IMR-90 (cell line): Measurements from ENCODE around the gene SLC4A7. TPM values are rescaled to one million over a fixed set of nuclear protein-coding genes. Genes with fewer than 3 reads are reported as not detected.

Experiments
- ATAC-seq: fragments of 200-7000 bp; cut with Tn5 transposase; 2 replicates; pipeline ENCODE4 v1.9.1; 2020; ENCODE audit warnings: low read depth, mild to moderate bottlenecking, moderate library complexity
- BruUV-seq: library from RNA; stranded (reverse); fragments of 400-500 nt; replicated peaks from 2 replicates; lab custom pipeline; 2021; lab: Mats Ljungman, UMichigan
- CTCF ChIA-PET: fragments of 300-600 bp; formaldehyde crosslinking; extraction: SDS; loops from one replicate; lab custom pipeline; 2021; ENCODE audit warnings: antibody characterized with exemption; lab: Yijun Ruan, JAX
- POLR2A ChIA-PET: fragments of 300-600 bp; sonication (Branson Sonifier 250); formaldehyde crosslinking; loops from one replicate; lab custom pipeline; 2022; ENCODE audit warnings: antibody characterized with exemption; ENCODE audit not compliant: unreplicated experiment; lab: Charles Lee
- DNase-seq: peaks from one replicate; pipeline ENCODE4 v3.0.0; 2013
- H2AFZ ChIP-seq: replicated peaks from 2 replicates; pipeline ENCODE3; 2013; ENCODE audit warnings: low read length, mild to moderate bottlenecking; ENCODE audit not compliant: poor library complexity
- H2AK5ac ChIP-seq: 2 replicates; pipeline ENCODE4 v1.6.1; 2013; ENCODE audit warnings: low read depth, low read length, inconsistent platforms
- H2AK9ac ChIP-seq: replicated peaks from 2 replicates; pipeline ENCODE3; 2013; ENCODE audit warnings: mild to moderate bottlenecking, low read depth, low read length, moderate library complexity; ENCODE audit not compliant: poor library complexity
- H2BK120ac ChIP-seq: 2 replicates; pipeline ENCODE4 v1.6.1; 2013; ENCODE audit warnings: low read depth, low read length, inconsistent platforms
- H2BK15ac ChIP-seq: 3 replicates; pipeline ENCODE4 v1.6.1; 2013; ENCODE audit warnings: low read depth, low read length, inconsistent platforms
- H2BK20ac ChIP-seq: 2 replicates; pipeline ENCODE4 v1.6.1; 2013; ENCODE audit warnings: low read depth, mild to moderate bottlenecking, inconsistent platforms, low read length, moderate library complexity
- H2BK5ac ChIP-seq: 2 replicates; pipeline ENCODE4 v1.6.1; 2013; ENCODE audit warnings: mild to moderate bottlenecking, low read depth, low read length, inconsistent platforms; ENCODE audit not compliant: poor library complexity, severe bottlenecking
- H3K14ac ChIP-seq: replicated peaks from 2 replicates; pipeline ENCODE4 v1.6.1; 2013; ENCODE audit warnings: low read depth, low read length, inconsistent platforms
- H3K18ac ChIP-seq: 2 replicates; pipeline ENCODE4 v1.6.1; 2013; ENCODE audit warnings: low read depth, low read length, control low read depth
- H3K23ac ChIP-seq: 2 replicates; pipeline ENCODE4 v1.6.1; 2013; ENCODE audit warnings: low read depth, low read length, inconsistent platforms
- H3K27ac ChIP-seq: 2 replicates; pipeline ENCODE4 v1.5.1; 2013; ENCODE audit warnings: mild to moderate bottlenecking, control low read depth, low read length; ENCODE audit not compliant: insufficient read depth
- H3K27me3 ChIP-seq: 2 replicates; pipeline ENCODE4 v1.6.1; 2013; ENCODE audit warnings: low read length; ENCODE audit not compliant: control insufficient read depth, insufficient read depth
- H3K36me3 ChIP-seq: 2 replicates; pipeline ENCODE4 v1.6.1; 2013; ENCODE audit warnings: low read length, mixed read lengths; ENCODE audit not compliant: control insufficient read depth, insufficient read depth
- H3K4ac ChIP-seq: 2 replicates; pipeline ENCODE4 v1.6.1; 2013; ENCODE audit warnings: low read depth, low read length, inconsistent platforms
- H3K4me1 ChIP-seq: 2 replicates; pipeline ENCODE4 v1.6.1; 2013; ENCODE audit warnings: low read length, mixed read lengths; ENCODE audit not compliant: control insufficient read depth, insufficient read depth
- H3K4me2 ChIP-seq: 2 replicates; pipeline ENCODE4 v1.6.1; 2013; ENCODE audit warnings: low read depth, mild to moderate bottlenecking, control low read depth, low read length, moderate library complexity
- H3K4me3 ChIP-seq: 2 replicates; pipeline ENCODE4 v1.5.1; 2013; ENCODE audit warnings: low read depth, mild to moderate bottlenecking, control low read depth, low read length, moderate library complexity; ENCODE audit not compliant: insufficient read depth
- H3K56ac ChIP-seq: 2 replicates; pipeline ENCODE4 v1.6.1; 2013; ENCODE audit warnings: low read length, inconsistent platforms; ENCODE audit not compliant: insufficient read depth; ENCODE audit errors: extremely low read depth
- H3K79me1 ChIP-seq, 2 experiments: 2 replicates each; pipeline ENCODE4 v1.6.1; 2013; ENCODE audit warnings: low read length in 2 of 2, inconsistent platforms in 1 of 2, low read depth in 1 of 2
- H3K9ac ChIP-seq: 2 replicates; pipeline ENCODE4 v1.6.1; 2013; ENCODE audit warnings: low read depth, low read length, control low read depth
- H3K9me1 ChIP-seq: 2 replicates; pipeline ENCODE4 v1.6.1; 2013; ENCODE audit warnings: low read length, inconsistent platforms; ENCODE audit not compliant: insufficient read depth
- H3K9me3 ChIP-seq: 2 replicates; pipeline ENCODE4 v1.6.1; 2013; ENCODE audit warnings: low read length; ENCODE audit not compliant: control insufficient read depth, insufficient read depth
- H4K20me1 ChIP-seq: 2 replicates; pipeline ENCODE4 v1.6.1; 2013; ENCODE audit warnings: low read length, inconsistent platforms; ENCODE audit not compliant: insufficient read depth
- H4K5ac ChIP-seq: 2 replicates; pipeline ENCODE4 v1.6.1; 2013; ENCODE audit warnings: mild to moderate bottlenecking, low read depth, low read length, control low read depth
- H4K8ac ChIP-seq, 2 experiments: 2 replicates each; pipeline ENCODE4 v1.6.1; 2013; ENCODE audit warnings: low read depth in 2 of 2, low read length in 2 of 2, control low read depth in 1 of 2, inconsistent platforms in 1 of 2
- H4K91ac ChIP-seq: 2 replicates; pipeline ENCODE4 v1.6.1; 2013; ENCODE audit warnings: low read depth, low read length, inconsistent platforms; ENCODE audit not compliant: insufficient read depth
- BHLHE40 ChIP-seq: fragments of 150-350 bp; IDR thresholded peaks from 2 replicates; pipeline ENCODE4 v1.6.1; 2016; ENCODE audit warnings: mild to moderate bottlenecking, low read depth, low read length
- MAZ ChIP-seq: IDR thresholded peaks from 2 replicates; pipeline ENCODE4 v1.6.1; 2012; ENCODE audit warnings: low read depth, mild to moderate bottlenecking, low read length, improper control_type of control experiment, moderate library complexity, borderline replicate concordance
- NFE2L2 ChIP-seq: fragments of 150-350 bp; IDR thresholded peaks from 2 replicates; pipeline ENCODE4 v1.6.1; 2016; ENCODE audit warnings: low read depth, mild to moderate bottlenecking, low read length
- RFX5 ChIP-seq: IDR thresholded peaks from 2 replicates; pipeline ENCODE4 v1.8.0; 2012; ENCODE audit warnings: low read depth, mild to moderate bottlenecking, low read length, moderate library complexity
- WGBS, 2 experiments: methylation state at CpG; one replicate each; pipeline versions ENCODE4 v1.1.5 to v1.1.7; 2013; ENCODE audit warnings: missing lambda C conversion rate in 2 of 2; ENCODE audit not compliant: insufficient read length in 1 of 2; ENCODE audit errors: extremely low coverage in 2 of 2; 5-methylcytosine and 5-hydroxymethylcytosine counted together
- dilution Hi-C: fragments of 300-500 bp; cut with HindIII; formaldehyde crosslinking; loops from one replicate; pipeline ENCODE4 v1.14.3; 2018; ENCODE audit warnings: low sequenced_read_pairs; ENCODE audit not compliant: unreplicated experiment
- in situ Hi-C: fragments of 300-500 bp; cut with MboI; formaldehyde crosslinking; loops from 3 replicates; pipeline ENCODE4 v1.14.3; 2019; ENCODE audit warnings: low sequenced_read_pairs, inconsistent platforms, mixed read lengths
- intact Hi-C: fragments of 100-400 bp; cut with micrococcal nuclease; formaldehyde crosslinking; loops from 2 replicates; pipeline ENCODE4 v1.10.0; 2022
- polyA plus RNA-seq, 3 experiments: library from polyadenylated mRNA; depleted of rRNA; stranded (reverse); fragments of >200 nt; gene quantifications; 2 replicates each; pipeline ENCODE4 v1.2.3, GENCODE V29; 2012; ENCODE audit warnings: low replicate concordance in 1 of 3
- total RNA-seq: library from RNA; depleted of rRNA; stranded (reverse); fragments of >200 nt; gene quantifications from 2 replicates; pipeline ENCODE4 v1.2.3, GENCODE V29; 2012
- TF ChIP-seq, protein P1 (sequence below): fragments of 150-350 bp; IDR thresholded peaks from 2 replicates; pipeline ENCODE4 v1.6.1; 2016; ENCODE audit warnings: low read depth, mild to moderate bottlenecking, low read length, moderate library complexity, borderline replicate concordance
- TF ChIP-seq, protein P2 (sequence below): conservative IDR thresholded peaks from 2 replicates; pipeline ENCODE4 v1.5.1; 2012; ENCODE audit warnings: mild to moderate bottlenecking, low read depth, low read length, improper control_type of control experiment

SLC4A7 gene
- total and polyA plus RNA-seq, 2 of the 4 experiments (the other 2 are of a cell fraction) = 17.7 to 50.4 TPM

DNA sequence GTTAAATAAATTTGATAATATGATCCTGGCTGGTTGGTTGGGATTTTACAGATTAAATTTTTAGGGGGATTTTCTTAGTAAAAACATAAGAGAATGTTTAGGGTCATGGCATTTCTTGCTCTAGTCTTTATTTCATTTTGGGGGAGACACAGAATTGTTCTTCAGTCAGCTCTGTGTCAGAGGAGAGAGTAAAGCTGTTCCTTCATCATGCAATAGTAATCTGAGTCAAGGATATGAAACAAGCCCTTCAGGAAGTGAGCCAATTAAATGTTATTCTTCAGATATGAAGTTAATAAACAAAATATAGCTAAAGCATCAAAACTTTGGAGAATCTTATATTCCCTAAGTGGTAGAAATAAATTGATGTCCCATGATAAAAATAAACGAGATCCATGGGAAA, 22.9 kb upstream of the SLC4A7 start (continued):
- TF ChIP-seq, protein P1, sequence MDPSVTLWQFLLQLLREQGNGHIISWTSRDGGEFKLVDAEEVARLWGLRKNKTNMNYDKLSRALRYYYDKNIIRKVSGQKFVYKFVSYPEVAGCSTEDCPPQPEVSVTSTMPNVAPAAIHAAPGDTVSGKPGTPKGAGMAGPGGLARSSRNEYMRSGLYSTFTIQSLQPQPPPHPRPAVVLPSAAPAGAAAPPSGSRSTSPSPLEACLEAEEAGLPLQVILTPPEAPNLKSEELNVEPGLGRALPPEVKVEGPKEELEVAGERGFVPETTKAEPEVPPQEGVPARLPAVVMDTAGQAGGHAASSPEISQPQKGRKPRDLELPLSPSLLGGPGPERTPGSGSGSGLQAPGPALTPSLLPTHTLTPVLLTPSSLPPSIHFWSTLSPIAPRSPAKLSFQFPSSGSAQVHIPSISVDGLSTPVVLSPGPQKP = no peak
- no peak for TF ChIP-seq MAZ

DNA sequence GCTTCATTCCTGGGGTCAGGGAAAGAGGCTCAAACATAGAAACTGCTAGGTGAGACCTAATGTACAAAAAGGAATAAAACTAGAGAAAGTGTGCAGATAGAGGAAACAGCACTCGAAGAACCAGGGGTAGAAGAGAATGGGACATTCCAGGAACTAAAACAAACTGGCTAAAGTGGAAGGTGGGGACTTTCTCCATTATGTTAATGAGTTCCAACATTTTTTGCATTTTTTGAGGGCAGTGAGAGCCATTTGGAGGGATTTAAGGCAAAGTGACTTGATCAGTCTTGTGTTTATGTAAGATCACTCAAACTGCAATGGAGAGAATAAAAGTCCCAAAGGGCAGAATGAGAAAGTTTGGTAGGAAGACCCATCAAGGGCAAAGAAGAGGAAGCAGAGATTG, 20.6 kb upstream of the SLC4A7 start:
- in situ Hi-C loops = no loop called here
- H3K4ac ChIP-seq = peak overlapping the region; percentile 93
- peak; percentile 7; the same call in 1 of the 2 replicates for ATAC-seq
- peak overlapping the region; percentile 50 for H4K5ac ChIP-seq
- peak overlapping the region; percentile 41 for H3K27ac ChIP-seq
- peak overlapping the region; percentile 20 for H3K14ac ChIP-seq
- H4K8ac ChIP-seq = peak overlapping the region; percentile 75 to 85
- H2BK120ac ChIP-seq = peak overlapping the region; percentile 90
- H4K20me1 ChIP-seq = no peaks in the 10 kb centered on the region
- H3K9ac ChIP-seq = no peak overlapping the region
- peaks cover 11% of the 10 kb centered on the region for H3K9me1 ChIP-seq
- peak overlapping the region; percentile 0; the same call in 1 of the 2 replicates for H3K4me2 ChIP-seq
- peak overlapping the region; percentile 63; the same call in 1 of the 2 replicates for H3K23ac ChIP-seq
- no peaks in the 10 kb centered on the region for H3K79me1 ChIP-seq
- no peak overlapping the region for H2AFZ ChIP-seq
- peaks cover 17% of the 10 kb centered on the region for H3K4me1 ChIP-seq
- H3K27me3 ChIP-seq = no peaks in the 10 kb centered on the region
- intact Hi-C loops = no loop called here
- H3K9me3 ChIP-seq = no peaks in the 10 kb centered on the region
- peak overlapping the region; percentile 90 for H4K91ac ChIP-seq
- H2BK5ac ChIP-seq = peak overlapping the region; percentile 90
- ChIA-PET POLR2A (no interaction called here), CTCF (no interaction called here)
- no peak overlapping the region for H2AK9ac ChIP-seq
- H2AK5ac ChIP-seq = peak overlapping the region; percentile 87; the same call in 1 of the 2 replicates
- H2BK15ac ChIP-seq = peak overlapping the region; percentile 74; the same call in 2 of the 3 replicates
- no TSS peak for BruUV-seq
- WGBS, 2 experiments = no CpG with 5 or more reads among the region's 1 CpG
- H3K36me3 ChIP-seq = no peaks in the 10 kb centered on the region
- peak overlapping the region; percentile 69 for H2BK20ac ChIP-seq
- H3K18ac ChIP-seq = peak overlapping the region; percentile 78
- no peak overlapping the region for H3K4me3 ChIP-seq
- H3K56ac ChIP-seq = peak overlapping the region; percentile 37; the same call in 1 of the 2 replicates
- TF ChIP-seq, protein P2, sequence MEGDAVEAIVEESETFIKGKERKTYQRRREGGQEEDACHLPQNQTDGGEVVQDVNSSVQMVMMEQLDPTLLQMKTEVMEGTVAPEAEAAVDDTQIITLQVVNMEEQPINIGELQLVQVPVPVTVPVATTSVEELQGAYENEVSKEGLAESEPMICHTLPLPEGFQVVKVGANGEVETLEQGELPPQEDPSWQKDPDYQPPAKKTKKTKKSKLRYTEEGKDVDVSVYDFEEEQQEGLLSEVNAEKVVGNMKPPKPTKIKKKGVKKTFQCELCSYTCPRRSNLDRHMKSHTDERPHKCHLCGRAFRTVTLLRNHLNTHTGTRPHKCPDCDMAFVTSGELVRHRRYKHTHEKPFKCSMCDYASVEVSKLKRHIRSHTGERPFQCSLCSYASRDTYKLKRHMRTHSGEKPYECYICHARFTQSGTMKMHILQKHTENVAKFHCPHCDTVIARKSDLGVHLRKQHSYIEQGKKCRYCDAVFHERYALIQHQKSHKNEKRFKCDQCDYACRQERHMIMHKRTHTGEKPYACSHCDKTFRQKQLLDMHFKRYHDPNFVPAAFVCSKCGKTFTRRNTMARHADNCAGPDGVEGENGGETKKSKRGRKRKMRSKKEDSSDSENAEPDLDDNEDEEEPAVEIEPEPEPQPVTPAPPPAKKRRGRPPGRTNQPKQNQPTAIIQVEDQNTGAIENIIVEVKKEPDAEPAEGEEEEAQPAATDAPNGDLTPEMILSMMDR = no peak
- TF ChIP-seq BHLHE40 = no peak
- no peak for TF ChIP-seq RFX5
- TF ChIP-seq NFE2L2 = no peak
- dilution Hi-C loops = no loop called here
- no peak for DNase-seq
